ENCODE results near the gene ZMPSTE24.
"Not testable (repeated sequence)": the region's sequence is repeated elsewhere in the genome, so short reads cannot be mapped to it uniquely, and the experiment has no call there.

The ZMPSTE24 gene

DNA sequence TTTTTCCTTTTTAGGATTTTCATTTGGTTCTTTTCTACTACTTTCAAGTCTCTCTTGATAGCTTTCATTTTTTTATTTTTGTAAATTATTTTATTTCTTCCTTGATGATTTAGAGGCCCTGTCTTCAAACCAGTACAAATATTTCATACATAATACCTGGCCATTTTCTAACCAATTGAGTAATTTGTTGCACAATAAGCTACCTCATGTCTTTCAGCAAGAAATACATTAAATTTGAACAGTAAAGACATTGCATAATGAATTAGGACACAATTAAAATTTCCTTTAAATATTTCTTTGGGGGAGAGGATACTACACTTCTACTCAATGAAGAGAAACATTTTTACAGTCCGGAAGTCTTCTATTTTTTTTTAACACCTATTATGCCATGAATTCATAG is 74.7 kb downstream of the ZMPSTE24 start:
- DNase-seq: no peak

DNA sequence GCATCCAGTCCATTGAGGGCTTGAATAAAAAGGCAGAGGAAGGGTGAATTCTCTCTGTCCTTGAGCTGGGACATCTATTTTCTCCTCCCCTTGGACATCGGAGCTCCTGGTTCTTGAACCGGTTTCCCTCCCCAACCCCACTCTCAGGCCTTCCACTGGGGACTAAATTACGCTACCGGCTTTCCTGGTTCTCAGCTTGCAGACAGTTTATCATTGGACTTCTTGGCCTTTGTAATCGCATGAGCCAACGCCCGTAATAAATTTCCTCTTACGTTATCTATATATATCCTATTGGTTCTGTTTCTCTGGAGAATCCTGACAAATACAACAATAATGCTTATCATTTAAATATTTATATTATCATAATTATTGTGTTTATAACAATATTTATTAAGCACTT is 79.4 kb downstream of the ZMPSTE24 start:
- no peak for DNase-seq

DNA sequence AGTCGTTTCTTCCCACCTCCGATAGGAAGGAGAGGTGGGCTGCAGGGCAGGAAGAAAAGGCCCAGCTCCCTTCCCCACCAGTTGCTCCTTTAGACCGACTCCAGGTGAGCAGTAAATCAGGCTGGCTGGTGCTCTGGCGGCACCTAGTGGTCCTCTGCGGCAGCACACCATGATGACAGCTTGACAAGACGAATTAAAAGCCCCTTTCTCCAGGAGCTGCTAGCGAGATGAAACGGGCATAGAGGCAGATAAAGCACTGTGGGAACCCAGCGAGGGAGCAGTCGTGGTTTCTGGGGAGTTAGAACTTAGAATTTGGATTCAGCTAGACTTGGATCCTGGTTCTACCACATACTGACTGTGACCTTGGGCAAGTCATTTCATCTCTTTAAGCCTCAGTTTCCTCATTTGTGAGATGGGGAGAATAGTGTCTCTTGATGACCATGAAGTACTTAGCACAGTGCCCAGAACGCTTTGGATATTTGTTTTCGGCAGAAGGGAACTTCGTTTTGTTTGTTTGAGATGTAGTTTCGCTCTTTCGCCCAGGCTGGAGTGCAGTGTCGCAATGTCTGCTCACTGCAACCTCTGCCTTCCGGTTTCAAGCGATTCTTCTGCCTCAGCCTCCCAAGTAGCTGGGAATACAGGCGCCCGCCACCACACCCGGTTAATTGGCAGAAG is 80.8 kb downstream of the ZMPSTE24 start:
- DNase-seq: peak; percentile 64 to 88

DNA sequence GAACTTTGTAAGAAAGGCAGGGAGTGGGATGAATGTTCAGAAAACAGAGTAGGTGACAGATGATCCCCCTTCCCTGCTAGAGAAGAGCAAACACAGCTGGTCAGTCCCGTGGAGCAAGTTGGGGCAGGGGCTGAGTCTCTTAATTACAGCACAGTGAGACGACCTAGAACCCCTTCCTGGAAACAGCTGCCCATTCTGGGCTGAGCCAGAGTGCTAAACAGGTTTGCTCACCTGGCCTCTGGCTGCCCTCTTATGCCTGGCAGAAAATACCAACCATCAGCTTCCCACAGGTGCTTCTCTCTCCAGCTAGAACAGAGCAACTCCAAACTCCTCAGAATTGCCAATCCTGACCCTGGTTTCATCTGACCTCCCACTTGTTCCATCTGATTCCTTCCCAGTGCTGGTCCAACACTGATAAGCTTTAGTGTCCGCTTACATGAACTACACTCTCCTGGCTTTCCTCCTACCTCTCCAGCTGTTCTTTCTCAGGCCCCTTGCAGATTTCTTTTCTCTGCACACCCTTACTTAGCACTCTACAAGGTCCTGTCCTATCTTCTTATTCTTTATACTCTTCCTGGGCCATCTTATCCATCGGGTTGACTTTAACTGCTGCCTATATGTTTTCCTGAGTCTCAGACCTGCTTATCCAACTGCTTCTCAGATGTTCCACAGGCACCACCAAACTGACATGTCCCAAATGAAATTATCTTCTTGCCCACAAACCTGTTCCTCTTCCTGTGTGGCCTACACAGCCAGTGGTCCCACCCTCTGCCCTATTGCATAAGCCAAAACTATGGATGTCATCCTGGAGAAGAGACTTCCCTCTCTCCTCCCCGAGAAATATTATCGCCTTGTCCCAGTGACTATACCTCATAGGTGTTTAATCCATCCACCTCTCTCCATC is 81.6 kb downstream of the ZMPSTE24 start:
- no peak for DNase-seq

DNA sequence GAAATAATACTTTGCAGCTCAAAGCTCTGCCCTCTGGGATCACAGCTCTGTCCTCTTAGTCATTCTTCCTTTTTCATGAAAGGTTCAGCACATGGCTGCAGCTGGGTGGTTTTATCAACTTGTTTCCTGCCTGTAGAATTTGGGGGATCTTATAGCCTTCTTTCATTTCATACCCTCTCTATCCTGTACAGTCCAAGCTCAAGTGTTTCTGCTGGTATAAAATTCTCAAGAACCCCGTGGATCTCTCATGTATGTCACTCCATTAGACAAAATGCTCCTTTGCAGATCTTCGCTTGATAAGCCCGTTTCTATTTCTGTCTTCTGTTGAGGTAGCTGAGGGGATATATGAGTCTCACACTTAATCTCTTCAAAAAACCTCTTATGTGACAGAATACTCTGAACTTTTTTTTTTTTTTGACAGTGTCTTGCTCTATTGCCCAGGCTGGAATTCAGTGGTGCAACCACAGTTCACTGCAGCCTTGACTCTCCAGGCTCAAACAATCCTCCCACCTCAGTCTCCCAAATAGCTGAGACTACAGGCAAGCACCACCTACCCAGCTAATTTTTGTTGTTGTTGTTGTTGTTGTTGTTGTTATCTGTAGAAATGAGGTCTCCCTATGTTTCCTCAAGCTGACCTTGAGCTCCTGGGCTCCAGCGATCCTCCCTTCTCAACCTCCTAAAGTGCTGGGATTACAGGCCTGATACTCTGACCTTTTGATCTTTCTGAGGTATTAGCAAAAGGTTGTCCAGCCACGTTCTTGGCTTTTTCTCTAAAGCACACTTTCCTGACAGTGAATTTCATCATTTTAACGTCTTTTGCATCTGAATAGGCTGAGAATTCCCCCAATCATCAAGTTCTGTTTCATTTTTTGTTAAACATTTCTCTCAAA is 83.7 kb downstream of the ZMPSTE24 start:
- no peak for DNase-seq

DNA sequence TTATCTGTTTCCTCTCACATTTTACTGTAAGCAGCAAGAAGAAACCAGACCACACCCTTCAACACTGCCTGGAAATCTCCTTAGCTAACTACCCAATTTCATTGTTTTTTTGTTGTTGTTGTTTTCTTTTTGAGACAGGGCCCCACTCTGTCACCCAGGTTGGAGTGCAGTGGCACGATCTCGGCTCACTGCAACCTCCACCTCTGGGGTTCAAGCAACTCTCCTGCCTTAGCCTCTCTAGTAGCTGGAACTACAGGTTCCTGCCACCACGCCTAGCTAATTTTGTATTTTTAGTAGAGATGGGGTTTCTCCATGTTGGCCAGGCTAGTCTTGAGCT is 84.3 kb downstream of the ZMPSTE24 start:
- DNase-seq: not testable (repeated sequence)
